ENCODE measurements around the gene LMNA. TPM values are rescaled to one million over a fixed set of nuclear protein-coding genes. Genes with fewer than 3 reads are reported as not detected.
A peak's percentile ranks its signal among the peaks of the same experiment; 100 is the strongest.
"Not testable (repeated sequence)": the region's sequence is repeated elsewhere in the genome, so short reads cannot be mapped to it uniquely, and the experiment has no call there.

LMNA gene
- total RNA-seq, 1 donor from 2014 or later, result 1,011 TPM

GRCh38 chr1:156160743-156161171 is 46.2 kb downstream of the LMNA start:
- DNase-seq (ENCODE audit: low read depth, low spot score), result peak; percentile 40

GRCh38 chr1:156162430-156163037 is 48.0 kb downstream of the LMNA start:
- no peak for DNase-seq (ENCODE audit: low read depth, low spot score)

GRCh38 chr1:156163712-156164111 is 49.2 kb downstream of the LMNA start:
- no peak for DNase-seq (ENCODE audit: low read depth, low spot score)

- no peak for DNase-seq (ENCODE audit: low read depth, low spot score)
Measured at GRCh38 chr1:156164125-156164831, 49.8 kb downstream of the LMNA start.

GRCh38 chr1:156165083-156165482 is 50.6 kb downstream of the LMNA start:
- DNase-seq (ENCODE audit: low read depth, low spot score), result no peak

GRCh38 chr1:156167536-156167935 is 53.0 kb downstream of the LMNA start:
- peak; percentile 22 for DNase-seq (ENCODE audit: low read depth, low spot score)

- no peak for DNase-seq (ENCODE audit: low read depth, low spot score)
Measured at GRCh38 chr1:156172696-156173470, 58.4 kb downstream of the LMNA start.

- no peak for DNase-seq (ENCODE audit: low read depth, low spot score)
Measured at GRCh38 chr1:156176610-156177210, 62.2 kb downstream of the LMNA start.

- DNase-seq (ENCODE audit: low read depth, low spot score), result no peak
Measured at GRCh38 chr1:156177919-156178654, 63.6 kb downstream of the LMNA start.

GRCh38 chr1:156180471-156180870 is 66.0 kb downstream of the LMNA start:
- no peak for DNase-seq (ENCODE audit: low read depth, low spot score)

- DNase-seq (ENCODE audit: low read depth, low spot score), result not testable (repeated sequence)
Measured at GRCh38 chr1:156181391-156181924, 66.9 kb downstream of the LMNA start.

- DNase-seq (ENCODE audit: low read depth, low spot score), result not testable (repeated sequence)
Measured at GRCh38 chr1:156182010-156182779, 67.7 kb downstream of the LMNA start.

GRCh38 chr1:156186347-156187177 is 72.1 kb downstream of the LMNA start:
- not testable (repeated sequence) for DNase-seq (ENCODE audit: low read depth, low spot score)

Other genes starting within 250 kb of the LMNA start
- gene RIT1, start 203.4 kb upstream of the LMNA start, total RNA-seq, result 37.7 and 49.3 TPM in 2 replicates
- gene KHDC4, start 180.3 kb upstream of the LMNA start, total RNA-seq, result 23.7 and 35.6 TPM in 2 replicates
- gene RXFP4, start 173.1 kb upstream of the LMNA start, total RNA-seq, result 0.14 TPM in 1 of 2 replicates, not detected in the other
- gene ARHGEF2, start 136.2 kb upstream of the LMNA start, total RNA-seq, result 71.3 and 107 TPM in 2 replicates
- gene SSR2, start 93.8 kb upstream of the LMNA start, total RNA-seq, result 427 and 499 TPM in 2 replicates
- 16.2 and 20.6 TPM in 2 replicates for gene UBQLN4, start 60.9 kb upstream of the LMNA start, total RNA-seq
- 72.6 and 92.1 TPM in 2 replicates for gene LAMTOR2, start 59.9 kb upstream of the LMNA start, total RNA-seq
- gene RAB25, start 53.6 kb upstream of the LMNA start, total RNA-seq, result not detected in 2 replicates
- gene MEX3A, start 32.2 kb upstream of the LMNA start, total RNA-seq, result 5.0 and 6.5 TPM in 2 replicates
- gene SEMA4A, start 38.9 kb downstream of the LMNA start, total RNA-seq, result 0.42 and 0.59 TPM in 2 replicates
- gene SLC25A44, start 79.4 kb downstream of the LMNA start, total RNA-seq, result 12.8 and 15.0 TPM in 2 replicates
- 48.9 and 54.3 TPM in 2 replicates for gene PMF1, start 98.3 kb downstream of the LMNA start, total RNA-seq
- gene BGLAP, start 127.5 kb downstream of the LMNA start, total RNA-seq, result 0.13 and 0.32 TPM in 2 replicates
- 0.07 TPM in 2 replicates for gene PAQR6, start 133.3 kb downstream of the LMNA start, total RNA-seq
- 47.6 and 95.3 TPM in 2 replicates for gene SMG5, start 168.1 kb downstream of the LMNA start, total RNA-seq
- 0.86 and 1.9 TPM in 2 replicates for gene TMEM79, start 169.6 kb downstream of the LMNA start, total RNA-seq
- gene GLMP, start 181.0 kb downstream of the LMNA start, total RNA-seq, result 38.7 and 55.6 TPM in 2 replicates
- 0.13 TPM in 1 of 2 replicates, not detected in the other for gene VHLL, start 184.6 kb downstream of the LMNA start, total RNA-seq
- gene CCT3, start 223.6 kb downstream of the LMNA start, total RNA-seq, result 627 and 951 TPM in 2 replicates
- not detected in 2 replicates for gene TSACC, start 223.8 kb downstream of the LMNA start, total RNA-seq

All from pulmonary artery endothelial cell (primary cell).